ENCODE results near the gene PIEZO2. TPM values are rescaled to one million over a fixed set of nuclear protein-coding genes. Genes with fewer than 3 reads are reported as not detected.

The PIEZO2 gene
- total RNA-seq, 1 donor from 2014 or later, result 256 TPM

DNA sequence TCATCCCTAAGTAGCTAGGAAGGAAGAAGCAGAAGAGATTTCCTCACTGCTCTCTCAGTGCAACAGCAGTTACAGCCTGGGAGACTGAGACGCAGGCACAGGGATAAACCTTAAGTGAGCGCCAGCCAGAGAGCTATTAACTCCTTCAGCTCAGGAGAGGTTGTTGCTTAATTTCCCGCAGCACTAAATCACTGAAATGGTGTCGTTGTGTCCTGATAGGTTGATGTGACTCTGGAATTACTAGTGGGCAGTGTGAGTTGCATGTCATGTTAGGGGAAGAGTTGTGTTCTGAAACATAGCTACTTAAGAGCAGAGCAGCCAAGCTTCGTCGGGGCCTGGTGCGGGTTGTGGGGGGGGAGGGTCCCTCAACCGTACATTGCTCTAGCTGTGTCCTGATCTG, 397.7 kb downstream of the PIEZO2 start:
- DNase-seq (ENCODE audit: low read depth in 2 of 2), result no peak

DNA sequence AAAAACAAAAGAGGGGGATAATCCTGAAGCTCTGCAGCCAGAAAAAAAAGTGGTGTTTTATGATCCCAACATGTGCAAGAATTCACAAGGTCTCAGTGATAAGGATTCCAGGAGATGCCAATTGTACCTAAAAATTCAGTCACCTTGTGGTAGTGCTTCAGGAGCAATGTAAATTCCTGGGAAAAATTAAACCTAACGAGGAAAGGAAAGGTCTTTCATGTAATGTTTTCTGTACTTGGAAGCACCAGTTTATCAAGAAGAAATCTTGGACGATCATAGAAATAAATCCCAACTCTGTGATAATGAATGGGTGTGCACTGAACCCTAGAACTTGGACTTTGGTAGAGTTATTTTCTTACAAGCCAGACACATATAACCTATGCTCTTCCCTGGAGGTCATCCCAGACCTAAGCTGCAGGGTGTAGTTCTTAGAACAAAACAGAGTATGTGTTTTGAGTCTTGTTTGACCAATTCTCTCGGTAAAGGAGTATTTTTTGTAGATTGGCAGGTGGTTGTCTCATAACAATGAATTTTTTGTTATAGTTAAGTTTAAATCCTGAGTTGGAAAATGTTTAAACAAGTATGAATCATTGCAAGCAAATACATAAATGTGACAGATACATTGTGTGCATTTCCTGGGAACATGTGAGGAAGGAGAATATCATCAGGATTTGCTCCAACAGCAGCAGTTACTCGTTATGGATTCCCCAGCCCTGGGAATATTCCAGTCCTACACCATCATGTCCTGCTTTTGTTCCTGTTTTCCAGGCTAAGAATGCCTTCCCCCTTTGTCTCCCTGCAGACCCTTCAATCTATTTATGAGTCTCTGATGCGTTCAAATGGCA, 399.0 kb downstream of the PIEZO2 start:
- DNase-seq (ENCODE audit: low read depth in 2 of 2), result peak; percentile 12 to 78

DNA sequence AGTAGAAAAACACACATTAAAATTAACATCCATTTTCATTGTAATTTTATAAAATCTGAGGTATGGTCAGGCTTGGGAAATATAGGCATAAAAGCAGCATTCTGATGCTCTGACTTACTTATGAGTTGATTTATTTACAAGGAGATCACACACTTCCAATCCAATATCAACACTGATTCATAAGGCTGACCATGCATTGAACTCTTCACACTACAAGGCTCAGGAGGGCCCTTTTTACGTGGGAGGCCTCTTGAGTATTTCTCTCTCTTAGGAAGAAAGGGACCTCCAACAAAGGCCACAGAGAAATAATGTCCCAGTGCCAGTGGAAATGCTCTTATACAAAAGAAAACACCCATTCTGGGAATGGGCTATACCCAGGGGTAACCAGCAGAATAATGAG, 400.7 kb downstream of the PIEZO2 start:
- DNase-seq (ENCODE audit: low read depth in 2 of 2), result no peak

DNA sequence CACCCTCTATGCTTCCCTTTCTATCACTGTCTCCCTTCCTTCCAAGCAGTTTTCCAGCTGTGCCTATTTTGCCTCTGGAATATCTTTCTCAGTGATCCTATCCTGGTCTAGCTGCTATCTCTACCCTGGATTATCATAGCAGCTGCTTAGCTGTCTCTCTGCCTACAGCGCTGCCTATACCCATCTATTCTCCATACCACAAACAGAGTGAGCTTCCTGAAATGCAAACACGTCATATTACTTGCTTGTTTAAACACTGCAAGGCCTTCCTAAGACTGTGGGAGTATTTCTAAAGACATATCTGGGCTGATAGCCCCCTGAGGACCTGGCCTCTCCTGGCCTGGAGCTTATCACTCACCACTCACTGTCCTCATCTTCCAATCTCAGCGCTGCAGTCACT, 403.4 kb downstream of the PIEZO2 start:
- no peak for DNase-seq (ENCODE audit: low read depth in 2 of 2)

DNA sequence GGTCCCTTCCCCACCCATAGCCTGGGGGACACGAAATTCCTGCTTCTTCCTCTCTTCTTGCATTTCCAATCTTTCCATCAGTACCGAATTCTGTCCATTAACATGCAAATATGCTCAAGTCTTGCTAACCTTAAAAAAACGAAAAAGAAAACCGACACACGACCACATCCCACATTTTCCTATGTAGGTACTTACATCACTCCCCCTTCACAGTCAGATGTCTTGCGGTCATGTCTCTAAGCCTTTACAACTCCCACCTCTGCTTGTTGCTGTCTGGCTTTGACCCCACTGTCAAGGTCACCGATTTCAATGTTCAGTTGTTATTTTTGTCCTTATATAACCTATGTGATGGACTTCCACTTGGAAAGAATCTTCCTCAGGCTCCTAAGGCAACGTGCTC, 404.1 kb downstream of the PIEZO2 start:
- DNase-seq (ENCODE audit: low read depth in 2 of 2), result no peak

DNA sequence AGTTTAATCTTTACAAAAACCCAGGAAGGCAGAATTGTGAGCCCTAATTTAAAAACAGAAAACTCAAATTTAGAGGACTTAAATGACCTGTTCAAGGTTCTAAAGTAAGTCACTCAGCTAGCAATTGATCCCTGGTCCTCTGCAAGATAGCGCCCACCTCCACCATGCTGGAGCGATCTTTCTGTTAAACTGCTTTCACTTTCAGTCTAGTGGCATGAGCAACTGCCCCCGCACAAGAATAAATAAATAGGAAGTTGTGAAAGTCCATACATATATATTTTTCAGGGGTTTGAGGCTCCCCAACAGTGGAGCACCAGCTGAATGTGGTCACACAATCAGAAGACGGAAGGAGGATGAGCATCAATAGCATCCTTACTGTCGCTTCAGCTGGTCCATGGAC, 405.6 kb downstream of the PIEZO2 start:
- no peak for DNase-seq (ENCODE audit: low read depth in 2 of 2)

DNA sequence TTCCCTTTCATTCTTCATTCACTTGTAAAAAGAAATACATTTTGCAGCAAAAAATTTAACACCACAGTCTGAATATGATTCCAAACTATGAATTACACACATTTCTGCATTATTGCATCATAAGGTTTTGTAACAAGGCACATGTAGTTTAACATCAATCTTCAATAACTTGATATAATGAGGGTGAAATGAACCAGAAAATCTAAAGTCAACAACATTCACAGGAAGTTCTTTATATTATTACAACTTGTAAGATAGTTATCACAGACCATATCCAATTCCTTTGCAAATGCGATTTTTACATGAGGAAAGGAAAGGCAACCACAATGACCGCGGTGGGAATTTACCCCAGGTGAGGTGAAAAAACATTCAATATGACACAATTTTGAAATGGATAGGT, 410.2 kb downstream of the PIEZO2 start:
- no peak for DNase-seq (ENCODE audit: low read depth in 2 of 2)

DNA sequence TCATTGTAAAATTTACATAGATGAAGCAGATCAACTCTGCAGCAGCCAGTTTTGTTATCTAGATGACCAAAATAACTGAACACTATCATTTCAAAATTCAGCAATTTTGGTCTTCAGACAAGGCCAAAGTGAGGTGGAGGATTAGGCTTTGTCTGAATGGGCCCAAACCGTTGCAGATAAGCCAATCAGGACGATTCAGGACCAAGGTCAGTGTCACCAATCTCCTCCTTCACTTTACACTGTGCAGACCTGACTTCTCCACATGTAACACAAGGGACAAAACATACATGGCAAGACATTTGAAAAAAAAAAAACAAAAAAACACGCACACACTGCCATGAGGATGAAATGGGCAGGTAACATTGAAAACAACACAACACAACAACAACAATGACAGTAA, 412.4 kb downstream of the PIEZO2 start:
- DNase-seq (ENCODE audit: low read depth in 2 of 2), result peak in 1 of 2 donors; percentile 3

DNA sequence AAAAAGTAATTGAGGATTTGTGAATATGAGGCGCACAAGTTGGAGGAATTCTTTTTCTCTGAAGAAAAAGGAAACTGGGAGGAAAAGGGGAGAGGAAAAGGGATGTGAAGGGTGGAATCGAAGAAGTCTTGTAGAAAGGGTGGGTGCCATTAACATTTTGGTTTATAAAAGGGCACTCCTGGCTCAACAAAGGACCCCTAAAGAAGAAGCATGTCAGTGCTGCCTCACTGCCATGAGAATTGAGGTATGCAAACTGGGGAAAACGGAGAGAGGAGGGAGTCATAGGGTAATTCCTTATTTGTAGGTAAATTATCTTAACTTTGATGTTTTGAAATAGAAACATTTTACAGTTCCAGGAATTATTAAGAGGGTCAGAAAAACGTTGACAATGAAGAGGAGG, 416.4 kb downstream of the PIEZO2 start:
- DNase-seq (ENCODE audit: low read depth in 2 of 2), result no peak

DNA sequence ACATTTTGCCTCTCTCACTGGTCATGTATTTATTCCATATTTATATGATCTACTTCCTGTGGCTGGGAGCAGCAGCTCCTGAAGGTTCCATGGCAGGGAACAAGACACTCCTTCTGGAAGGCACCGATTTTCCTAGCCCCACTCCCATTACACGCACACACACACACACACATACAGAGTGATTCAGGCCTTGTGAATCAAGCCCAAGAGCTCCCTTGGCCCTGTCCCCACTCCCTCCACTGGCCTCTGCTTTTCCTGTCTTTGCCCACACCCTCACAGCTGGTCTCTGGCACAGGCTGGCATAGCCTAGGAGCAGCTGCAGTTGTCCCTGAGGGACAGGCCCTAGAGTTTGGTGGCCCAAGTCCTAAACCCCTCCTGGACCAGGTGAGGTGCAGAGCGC, 421.9 kb downstream of the PIEZO2 start:
- no peak for DNase-seq (ENCODE audit: low read depth in 2 of 2)

DNA sequence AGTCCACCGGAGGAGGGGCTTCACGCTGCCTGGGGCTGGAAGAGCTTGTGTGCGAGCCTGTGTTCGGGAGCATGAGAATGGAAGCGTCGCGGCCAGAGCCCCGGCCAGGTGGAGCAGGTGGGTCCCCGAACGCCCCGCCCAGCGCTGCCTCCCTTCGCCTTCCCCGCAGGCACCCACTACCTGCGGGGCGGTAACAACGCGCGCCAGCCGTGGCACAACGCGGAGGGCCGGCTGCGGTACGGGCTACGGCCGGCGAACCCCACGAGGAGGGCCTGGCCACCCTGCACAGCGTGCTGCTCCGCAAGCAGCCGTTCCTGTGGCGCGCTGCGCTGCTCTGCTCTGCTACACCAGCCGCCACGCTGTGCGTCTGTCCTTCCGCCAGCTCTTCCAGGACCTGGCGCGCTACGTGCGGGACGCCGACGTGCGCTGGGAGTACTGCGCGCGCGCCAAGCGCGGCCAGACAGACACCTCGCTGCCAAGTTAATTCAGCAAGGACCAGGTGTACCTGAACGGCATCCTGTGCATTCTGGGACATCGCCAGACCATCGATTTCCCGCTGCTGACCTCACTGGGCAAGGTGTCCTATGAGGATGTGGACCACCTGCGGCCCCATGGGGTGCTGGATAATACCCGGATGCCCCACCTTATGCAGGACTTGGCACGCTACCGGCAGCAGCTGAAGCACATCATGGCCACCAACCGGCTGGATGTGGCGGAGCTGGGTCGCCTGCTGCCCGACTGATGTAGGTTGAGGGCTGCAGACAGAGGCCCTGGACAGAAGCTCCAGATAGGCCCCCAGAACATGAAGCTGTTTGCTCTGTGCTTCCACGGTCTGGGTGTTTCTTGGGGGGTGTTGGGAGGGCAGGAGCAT, 422.9 kb downstream of the PIEZO2 start:
- DNase-seq (ENCODE audit: low read depth in 2 of 2), result no peak

DNA sequence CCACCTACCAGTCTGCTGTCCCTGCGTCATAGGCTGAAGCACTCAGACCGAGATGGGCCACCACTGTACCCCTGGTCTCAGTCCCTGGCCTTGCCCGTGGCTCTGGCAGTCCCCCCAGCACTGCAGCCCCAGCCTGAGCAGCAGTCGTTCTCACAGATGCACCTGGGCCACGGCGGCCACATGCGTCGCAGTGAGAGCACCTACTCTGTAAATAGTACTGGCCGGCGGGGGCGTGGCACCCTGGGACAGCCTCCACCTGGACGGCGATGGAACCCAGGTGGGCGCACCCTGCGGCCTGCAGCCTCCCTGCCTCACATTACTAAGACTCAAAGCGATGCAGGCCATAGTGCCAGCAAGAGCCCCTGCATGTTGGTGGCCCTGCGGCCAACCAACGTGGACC, 424.7 kb downstream of the PIEZO2 start:
- DNase-seq (ENCODE audit: low read depth in 2 of 2), result no peak

DNA sequence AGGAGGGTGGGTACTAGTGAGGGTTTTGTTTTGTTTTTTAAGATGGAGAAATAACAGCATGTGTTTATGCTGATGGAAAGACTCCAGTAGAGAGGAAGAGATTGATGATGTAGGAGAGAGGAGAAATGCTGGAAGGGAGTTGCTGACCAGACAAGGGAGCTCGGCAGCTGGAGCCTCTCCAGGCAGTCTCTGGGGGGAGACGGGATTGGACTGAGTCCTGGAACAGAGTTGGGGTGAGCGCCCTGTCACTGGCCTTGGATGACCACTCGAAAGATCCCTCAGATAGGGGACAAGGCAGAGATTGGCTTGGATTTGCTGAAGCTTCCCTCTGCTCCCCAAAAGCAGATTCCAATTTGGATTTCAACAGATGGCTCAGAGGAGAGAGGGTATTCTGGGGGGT, 425.9 kb downstream of the PIEZO2 start:
- DNase-seq (ENCODE audit: low read depth in 2 of 2), result no peak

DNA sequence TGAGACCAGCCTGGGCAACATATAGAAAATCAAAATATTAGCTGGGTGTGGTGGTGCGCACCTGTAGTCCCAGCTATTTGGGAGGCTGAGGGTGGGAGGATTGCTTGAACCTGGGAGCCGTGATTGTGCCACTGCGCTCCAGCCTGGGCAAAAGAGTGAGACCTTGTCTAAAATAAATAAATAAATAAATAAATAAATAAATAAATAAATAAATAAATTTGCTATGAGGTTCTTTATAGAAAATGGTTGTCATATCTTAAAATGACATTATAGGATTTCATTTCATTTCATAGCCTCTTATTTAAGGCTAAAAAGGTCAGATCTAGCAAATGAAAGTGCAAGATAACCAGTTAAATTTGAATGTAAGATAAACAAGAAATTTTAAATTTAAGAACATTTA, 430.6 kb downstream of the PIEZO2 start:
- no peak for DNase-seq (ENCODE audit: low read depth in 2 of 2)

DNA sequence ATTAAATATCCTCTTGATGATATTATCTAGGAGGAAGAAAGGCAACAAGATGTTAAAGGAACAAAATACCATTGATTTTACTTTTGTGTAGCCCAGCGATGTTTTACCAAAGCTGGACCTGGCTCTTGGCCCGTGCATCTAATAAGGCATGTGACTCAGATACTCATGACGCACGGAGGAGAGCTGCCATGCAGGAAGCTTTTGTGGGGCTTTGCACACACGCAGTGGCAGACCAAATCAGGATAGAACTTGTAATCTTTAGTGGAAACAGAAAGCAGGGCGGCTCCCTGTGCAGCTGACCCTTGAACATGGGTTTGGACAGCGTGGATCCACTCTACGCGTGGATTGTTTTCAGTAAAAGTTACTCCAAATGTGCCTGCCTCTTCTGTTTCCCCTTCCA, 433.6 kb downstream of the PIEZO2 start:
- peak in 1 of 2 donors; percentile 92 for DNase-seq (ENCODE audit: low read depth in 2 of 2)

DNA sequence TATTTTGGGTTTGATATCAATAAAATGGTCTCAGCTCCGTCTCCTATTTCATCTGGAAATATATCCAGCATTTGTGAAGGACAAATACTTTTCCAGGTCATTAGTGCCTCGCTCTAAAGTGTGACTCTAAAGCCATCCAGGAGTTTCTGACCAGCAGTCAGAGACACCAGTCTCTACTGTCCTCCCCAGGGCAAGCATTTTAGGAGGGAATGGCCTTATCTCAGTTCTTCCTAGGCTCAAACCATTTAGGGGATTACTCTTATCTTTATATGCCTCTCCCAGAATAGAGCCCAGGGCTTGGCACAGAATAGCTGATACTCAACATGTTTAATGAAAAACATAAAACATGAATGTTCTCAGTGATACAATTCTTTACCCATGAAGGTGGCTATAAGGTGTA, 436.0 kb downstream of the PIEZO2 start:
- no peak for DNase-seq (ENCODE audit: low read depth in 2 of 2)

DNA sequence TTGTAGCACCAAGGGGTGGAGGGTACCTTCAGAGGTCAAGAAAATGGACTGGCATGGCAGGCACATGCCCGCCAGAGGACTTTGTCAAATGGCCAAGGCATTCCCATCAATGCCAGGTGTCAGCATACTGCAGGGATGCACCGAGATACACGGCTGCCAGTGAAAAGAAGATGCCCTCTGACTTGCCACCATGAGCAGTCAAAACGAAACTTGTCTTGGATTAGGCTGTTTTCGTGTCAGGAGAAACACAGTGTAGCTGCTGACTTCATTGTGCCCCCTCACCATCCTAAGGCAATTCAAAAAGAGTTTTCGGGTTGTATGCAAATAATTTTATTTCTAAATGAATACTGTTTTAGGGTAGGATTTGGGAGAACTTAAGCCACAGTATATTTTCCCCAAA, 442.1 kb downstream of the PIEZO2 start:
- no peak for DNase-seq (ENCODE audit: low read depth in 2 of 2)

DNA sequence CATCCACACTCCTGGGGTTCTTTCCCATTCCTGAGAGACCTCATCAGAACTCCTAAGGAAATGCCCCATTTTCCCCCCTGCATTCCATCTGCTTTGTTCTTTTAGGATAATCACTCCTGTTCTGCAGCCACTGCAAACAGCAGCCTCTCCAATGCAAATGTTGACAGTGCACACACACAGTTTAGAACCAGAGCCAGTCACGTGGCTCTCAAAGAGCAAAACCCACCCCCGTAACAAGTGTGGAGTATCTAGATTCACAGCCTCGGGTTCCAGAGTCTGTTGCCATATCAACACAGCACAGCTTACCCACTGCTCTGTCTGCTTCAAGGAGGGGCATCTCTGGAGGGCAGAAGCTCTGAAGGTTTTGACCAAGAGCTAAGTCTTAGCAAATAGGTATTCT, 443.6 kb downstream of the PIEZO2 start:
- no peak for DNase-seq (ENCODE audit: low read depth in 2 of 2)

DNA sequence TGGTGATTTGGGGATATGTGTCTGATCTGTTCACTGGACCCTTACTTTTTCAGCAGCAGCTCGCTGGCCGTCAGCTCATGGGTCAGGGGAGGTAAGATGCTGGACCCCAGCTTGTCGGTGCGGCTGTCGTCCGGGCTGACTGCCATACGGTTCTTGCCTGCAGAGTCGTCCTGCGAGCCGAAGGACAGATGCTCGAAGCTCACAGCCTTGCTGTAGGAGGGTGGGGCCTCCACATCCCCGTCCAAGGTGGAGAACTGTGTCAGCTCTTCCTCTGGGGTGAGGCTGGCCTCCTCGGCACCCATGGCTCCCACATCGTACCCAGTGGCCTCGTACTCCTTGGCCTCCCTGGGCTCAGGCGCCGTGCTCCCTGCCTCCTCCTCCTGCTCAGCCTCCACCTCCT, 444.1 kb downstream of the PIEZO2 start:
- no peak for DNase-seq (ENCODE audit: low read depth in 2 of 2)

DNA sequence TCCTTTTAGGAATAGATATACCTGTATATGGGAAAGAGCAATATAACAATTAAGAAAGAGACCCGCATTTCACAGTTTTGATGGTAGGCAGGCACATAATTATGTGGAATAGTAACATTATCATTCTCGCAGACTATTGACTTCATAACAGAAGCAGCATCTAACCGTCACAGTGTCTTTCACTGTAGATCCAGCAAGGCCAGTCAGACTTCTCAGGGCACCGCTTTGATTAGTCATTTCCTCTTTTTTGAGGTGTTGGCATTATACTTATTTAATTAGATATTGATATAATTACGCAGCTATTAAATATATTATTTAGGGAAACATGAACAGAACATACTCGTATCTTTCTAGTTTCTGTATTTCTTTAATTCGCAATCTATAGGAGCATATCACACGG, 447.2 kb downstream of the PIEZO2 start:
- DNase-seq (ENCODE audit: low read depth in 2 of 2), result no peak

DNA sequence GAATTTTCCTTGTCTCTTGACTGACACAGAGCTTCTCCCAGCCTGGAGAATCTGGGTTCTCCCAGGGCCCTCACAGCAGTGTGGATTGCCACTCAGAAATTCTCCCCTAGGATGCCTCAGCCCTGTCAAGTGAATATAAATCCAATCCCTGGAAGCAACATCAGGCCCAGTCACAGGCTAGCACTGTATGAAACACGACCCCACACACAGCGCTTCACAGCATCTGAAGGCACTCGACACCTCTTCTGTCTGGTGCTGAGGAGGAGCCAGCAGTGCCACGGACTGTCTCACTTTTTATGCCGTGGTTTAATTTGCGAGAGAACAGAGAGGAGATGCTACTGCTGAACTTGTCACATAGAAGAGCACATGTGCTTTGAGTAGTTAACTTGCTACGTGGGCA, 459.0 kb downstream of the PIEZO2 start:
- no peak for DNase-seq (ENCODE audit: low read depth in 2 of 2)

DNA sequence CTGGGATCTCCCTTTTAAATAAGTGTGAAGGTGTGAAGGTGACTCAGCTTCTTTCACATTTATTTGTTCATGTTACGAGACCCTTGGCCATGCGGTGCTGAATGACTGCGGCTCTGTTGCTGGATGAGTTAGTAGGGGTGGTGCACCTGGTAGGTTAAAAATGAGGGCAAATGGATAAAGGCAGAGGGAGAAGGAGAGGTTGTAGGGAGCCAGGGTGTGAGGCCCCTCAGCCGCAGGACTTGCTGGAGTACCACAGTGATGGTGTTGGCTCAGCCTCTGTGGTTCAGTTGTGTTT, 459.4 kb downstream of the PIEZO2 start:
- no peak for DNase-seq (ENCODE audit: low read depth in 2 of 2)

All from lung microvascular endothelial cell (primary cell).